GM12801 (cell line): ENCODE measurements around the gene STIP1.

Source experiments
- TF ChIP-seq, protein P1 (sequence below): IDR thresholded peaks from one replicate; pipeline ENCODE4 v1.5.1; 2011; ENCODE audit warnings: control low read depth; ENCODE audit not compliant: insufficient read length; ENCODE audit errors: extremely low read depth

Gene STIP1

DNA sequence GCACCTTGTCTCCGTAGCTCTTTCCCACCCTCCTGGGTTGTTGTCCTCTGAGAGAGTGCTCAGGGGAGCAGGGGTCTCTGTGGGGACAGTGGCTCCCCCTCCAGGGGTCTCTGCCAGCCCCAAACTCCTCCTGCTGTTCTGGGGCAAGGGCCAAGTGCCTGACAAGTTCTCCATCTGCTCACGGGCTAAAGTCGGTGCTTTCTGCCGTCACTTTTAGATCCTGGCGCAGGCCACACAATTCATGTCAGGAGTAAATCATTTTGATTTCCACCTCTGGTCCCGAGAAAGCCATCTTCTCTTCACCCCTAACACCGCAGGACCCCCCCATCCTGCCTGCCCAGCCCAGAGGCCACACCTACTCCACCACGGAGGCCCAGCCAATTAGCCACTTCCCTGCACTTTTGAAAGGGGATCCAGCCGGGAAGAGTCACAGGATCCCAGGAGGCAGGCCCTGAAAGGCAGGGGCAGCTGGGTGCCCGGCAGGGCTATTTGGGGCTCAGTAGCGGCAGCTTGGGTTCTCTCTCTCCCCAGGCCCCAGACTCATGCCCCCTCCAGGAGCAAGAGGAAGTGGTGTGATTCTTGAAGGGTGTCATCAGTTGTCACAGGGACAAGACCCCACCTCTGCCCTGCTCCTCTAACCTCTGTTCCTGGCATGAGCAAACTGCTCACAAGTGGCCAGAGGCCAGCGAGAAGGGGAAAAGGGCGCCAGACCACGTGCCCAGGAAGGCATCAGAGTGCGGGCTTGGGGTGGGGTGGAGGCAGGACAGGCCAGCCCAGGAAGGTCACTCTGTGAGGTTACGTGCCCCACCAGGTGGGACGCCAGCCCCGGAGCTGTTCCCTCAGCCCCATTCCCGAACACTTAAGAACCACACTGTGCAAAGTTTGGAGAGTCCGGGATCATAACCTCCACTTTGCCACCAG is 21.3 kb upstream of the STIP1 start:
- TF ChIP-seq, protein P1, sequence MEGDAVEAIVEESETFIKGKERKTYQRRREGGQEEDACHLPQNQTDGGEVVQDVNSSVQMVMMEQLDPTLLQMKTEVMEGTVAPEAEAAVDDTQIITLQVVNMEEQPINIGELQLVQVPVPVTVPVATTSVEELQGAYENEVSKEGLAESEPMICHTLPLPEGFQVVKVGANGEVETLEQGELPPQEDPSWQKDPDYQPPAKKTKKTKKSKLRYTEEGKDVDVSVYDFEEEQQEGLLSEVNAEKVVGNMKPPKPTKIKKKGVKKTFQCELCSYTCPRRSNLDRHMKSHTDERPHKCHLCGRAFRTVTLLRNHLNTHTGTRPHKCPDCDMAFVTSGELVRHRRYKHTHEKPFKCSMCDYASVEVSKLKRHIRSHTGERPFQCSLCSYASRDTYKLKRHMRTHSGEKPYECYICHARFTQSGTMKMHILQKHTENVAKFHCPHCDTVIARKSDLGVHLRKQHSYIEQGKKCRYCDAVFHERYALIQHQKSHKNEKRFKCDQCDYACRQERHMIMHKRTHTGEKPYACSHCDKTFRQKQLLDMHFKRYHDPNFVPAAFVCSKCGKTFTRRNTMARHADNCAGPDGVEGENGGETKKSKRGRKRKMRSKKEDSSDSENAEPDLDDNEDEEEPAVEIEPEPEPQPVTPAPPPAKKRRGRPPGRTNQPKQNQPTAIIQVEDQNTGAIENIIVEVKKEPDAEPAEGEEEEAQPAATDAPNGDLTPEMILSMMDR = no peak

DNA sequence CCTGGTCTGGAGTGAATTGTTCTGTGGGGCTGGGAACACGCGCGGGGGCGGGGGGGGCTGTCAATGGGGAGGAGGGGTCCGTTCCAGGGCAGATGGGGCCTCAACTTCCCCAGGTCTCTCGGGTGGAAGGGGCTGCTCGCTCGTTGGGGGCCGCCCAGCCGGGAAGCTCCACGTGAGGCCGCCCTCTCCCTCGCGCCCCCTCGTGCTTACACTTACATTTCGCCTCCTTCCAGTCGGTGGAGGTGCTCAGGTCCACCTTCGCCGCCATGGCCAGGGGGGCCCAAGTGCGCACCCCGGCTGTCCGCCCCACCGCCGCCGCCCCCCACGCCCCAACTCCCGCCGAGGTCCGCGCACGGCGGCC is 20.5 kb upstream of the STIP1 start:
- TF ChIP-seq, protein P1 = no peak

DNA sequence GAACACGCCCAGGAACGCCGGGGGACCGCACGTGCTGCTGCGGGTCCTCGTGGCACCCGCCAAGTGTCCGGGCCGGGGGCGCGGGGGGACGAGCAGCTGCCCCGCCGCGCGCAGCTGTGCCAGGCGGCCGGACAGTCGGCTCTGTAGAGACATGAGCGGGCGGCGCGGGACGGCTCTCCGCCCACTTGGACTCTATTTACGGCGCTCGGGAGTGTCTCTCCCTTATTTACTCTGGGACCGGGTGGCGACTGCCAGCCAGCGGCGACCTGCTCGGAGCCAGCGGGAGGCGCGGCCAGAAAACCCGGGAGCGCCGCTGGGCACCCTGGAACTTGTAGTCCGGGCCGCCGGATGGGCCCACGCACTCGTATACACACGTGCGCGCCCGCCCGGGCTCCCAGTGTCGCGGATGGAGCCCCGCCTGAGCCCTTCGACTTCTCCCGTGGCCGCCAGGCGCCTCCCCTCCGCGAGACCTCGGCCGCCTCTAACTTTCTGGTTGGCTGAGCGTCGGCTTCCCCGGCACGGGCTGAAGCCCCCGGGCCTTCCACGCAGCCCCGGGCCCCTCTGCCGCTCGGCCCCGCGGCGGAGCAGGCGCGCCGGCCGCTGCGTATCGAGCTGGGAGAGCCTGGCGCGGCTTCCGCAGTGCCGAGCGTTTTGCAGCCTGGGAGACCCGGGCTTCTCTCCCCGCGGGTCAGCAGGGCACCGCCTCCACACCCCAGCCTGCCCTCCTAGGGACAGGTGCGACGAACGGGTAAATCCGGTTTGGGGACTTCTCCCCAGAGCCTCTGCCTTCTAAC is 19.9 kb upstream of the STIP1 start, which contains the start of gene MACROD1:
MACROD1 (minus strand) TSS at position 272 of the 794 bp plus-strand sequence; CDS start at position 153, 119 bp downstream.
- TF ChIP-seq, protein P1 = no peak

DNA sequence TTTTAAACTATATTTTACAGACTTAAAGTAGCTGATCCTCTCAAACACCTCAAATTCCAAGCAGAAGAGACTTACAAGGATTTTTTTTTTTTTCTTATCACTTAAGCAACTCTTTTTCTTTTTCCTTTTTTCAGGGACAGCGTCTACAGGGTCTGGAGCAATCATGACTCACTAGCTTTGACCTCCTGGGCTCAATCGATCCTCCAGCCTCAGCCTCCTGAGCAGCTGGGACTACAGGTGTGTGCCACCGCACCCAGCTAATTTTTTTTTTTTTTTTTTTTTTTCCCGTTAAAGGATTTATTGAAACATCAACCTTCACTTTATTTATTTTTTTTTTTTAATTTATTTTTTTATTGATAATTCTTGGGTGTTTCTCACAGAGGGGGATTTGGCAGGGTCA is 15.6 kb upstream of the STIP1 start:
- TF ChIP-seq, protein P1 = no peak

DNA sequence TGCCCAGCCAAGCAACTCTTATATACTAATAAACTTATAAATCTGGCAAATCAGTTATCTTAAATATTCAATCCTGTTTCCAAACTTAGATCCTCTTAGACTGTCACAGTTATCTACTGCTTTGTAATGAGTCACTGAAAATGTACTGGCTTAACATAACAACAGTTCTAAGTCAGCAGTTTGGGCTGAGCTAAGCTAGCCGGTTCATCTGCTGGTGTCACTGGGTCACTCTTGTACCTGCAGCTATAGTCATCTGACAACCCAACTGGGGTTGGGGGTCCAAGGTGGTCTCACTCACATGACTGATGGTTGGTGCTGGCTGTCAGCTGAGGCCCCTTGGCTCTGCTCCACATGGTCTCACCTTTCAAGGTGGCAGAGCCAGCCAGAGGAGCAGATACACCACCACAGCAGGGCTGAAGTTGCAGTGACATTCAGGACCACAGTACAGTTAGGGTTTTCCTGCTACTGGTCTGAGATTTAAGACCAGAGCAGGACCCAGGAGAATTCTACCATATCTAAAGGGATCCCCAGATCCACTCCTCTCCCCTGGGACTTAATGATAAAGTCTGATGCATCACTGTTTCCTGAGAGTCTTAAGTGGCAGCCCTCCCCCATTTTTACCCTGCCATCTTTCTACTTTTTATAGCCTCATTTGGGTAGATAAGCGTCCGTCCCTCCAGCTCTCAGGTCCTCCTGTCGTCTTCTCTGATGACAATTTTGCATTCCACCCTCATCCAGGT is 12.2 kb upstream of the STIP1 start:
- TF ChIP-seq, protein P1 = no peak

DNA sequence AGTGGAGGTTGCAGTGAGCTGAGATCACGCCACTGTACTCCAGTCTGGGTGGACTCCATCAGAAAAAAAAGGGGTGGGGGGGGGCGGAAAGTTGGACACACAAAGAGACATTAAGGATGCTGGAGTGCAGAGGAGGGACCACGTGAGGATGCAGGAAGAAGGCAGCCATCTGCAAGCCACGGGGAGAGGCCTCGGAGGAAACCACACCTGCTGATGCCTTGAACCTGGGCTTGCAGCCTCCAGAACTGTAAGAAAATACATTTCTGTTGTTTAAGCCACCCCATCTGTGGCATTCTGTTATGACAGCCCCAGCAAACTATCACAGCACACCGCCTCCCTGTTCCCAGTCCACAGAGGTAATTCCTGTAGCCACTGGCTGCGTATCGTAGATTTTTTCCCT is 9.2 kb upstream of the STIP1 start:
- TF ChIP-seq, protein P1 = no peak

DNA sequence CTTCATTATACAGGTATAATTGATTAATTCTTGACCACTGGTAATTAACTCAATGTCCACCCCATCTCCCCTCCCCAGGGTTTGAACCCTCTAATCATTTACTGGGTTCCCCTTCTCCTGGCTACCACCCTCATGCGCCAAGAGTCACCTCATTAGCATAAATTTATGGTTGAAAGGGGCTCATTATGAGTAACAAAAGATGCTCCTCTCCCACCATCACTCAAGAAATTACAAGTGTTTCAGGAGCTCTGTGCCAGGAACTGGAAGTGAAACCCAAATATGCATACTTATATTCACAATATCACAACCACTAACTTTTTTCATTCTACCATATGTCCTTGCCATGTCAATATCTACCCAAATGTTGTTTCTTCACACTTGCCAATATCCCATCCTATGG is 7.8 kb upstream of the STIP1 start:
- TF ChIP-seq, protein P1 = no peak
